HPDE6-E6E7 (cell line): ENCODE data around the gene OGFOD3.

Source experiments
- DNase-seq: peaks from one replicate; pipeline ENCODE4 v3.0.0; 2011; ENCODE audit warnings: missing footprints; ENCODE audit errors: extremely low spot score

OGFOD3 gene

DNA sequence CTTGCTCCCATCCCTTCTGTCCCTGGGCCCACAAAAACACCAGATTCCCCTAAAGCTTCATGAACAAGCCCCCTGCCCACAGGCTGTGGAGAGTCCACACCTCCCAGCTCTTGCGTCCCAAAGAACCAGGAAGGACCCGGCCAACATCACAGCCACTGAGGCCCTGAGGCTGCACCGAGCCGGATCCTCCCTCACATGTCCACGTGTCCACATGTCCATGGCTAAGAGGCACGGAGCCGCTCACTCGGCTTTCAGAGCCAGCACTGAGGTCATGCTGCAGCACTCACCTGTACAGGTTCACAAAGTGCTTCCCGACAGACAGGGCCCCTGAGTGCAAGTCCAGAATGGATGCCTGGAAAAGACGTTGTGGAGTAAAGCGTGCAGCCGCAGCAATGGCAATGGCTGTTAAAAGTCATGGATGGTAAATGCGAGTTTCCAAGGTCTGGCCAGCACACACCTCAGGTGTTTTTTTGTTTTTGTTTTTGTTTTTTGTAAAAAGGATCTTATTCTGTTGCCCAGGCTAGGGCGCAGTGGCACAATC, 12.2 kb downstream of the OGFOD3 start:
- no peak for DNase-seq

DNA sequence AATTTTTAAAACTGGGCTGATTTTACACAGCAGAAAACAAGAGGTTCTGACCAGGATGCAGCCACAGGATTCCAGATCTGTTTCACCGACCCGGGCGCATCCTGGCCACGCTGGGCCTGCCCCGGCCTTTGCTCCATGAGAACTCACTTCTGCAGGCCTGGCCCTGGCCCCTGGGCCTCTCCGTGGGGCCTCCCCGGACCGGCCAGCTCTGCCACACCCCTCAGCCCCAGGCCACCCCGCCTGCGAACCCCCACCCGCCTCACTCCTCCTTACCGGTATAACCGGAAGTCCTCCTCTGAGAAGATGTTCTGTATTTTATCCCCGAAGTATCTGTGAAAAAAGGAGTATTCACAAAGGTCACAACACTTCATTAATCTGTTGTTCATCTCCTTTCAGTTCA, 13.3 kb downstream of the OGFOD3 start:
- DNase-seq, result no peak

DNA sequence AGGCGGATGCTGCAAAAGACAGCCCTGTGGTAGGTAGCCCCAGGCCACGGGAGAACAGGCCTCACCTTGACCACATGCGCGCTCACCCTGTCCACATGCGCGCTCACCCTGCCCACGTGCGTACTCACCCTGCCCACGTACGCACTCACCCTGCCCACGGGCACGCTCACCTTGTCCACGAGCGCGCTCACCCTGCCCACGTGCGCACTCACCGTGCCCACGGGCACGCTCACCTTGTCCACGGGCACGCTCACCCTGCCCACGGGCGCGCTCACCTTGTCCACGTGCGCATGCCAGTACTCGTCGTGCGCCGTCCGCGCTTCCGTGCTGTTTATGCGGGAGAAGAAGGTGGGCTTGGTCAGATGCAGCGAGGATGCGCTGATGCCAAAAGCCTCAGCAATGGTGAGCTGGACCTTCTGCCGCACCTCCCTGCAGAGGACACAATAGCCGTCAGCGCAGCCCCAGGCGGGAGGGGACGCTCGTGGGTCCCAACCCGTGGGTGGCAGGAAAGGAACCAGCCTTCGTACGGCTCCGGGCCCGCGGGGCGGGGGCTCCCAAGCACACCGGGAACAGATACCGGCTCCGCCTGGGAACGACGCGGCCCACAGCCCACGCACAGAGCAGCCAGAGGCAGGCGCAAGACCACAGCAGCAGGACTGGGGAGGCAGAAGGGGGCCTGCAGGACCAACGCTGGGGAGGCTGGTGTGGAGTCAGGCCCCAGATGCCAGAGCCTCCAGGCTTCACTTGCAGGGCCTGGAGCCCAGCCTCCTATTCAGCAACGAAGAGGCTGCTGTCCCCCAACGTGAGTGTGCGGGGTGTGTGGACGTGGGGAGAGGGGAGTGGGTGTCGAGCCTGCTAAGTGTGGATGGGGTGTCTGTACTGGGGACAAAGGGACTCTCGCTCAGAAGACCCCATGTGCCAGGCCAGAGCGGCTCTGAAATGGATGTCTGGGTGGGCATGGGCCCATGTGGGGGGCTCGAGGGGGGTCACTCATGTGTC, 14.4 kb downstream of the OGFOD3 start:
- no peak for DNase-seq

DNA sequence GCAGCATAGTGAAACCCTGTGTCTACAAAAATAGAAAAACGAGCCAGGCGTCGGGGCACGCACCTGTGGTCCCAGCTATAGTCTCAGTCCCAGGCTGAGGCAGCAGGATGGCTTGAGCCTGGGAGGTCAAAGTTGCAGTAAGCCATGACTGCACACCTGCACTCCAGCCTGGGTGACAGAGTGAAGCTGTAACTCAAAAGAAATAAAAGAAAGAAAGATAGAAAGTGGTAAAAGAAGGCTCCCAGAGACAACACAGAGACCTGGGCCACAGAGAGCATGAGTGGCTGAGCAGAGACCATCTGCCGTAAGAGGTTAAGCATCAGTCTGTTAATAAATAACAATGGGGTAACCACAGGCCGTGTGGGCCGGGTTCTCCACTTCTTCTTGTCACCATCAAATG, 15.5 kb downstream of the OGFOD3 start:
- DNase-seq, result no peak

DNA sequence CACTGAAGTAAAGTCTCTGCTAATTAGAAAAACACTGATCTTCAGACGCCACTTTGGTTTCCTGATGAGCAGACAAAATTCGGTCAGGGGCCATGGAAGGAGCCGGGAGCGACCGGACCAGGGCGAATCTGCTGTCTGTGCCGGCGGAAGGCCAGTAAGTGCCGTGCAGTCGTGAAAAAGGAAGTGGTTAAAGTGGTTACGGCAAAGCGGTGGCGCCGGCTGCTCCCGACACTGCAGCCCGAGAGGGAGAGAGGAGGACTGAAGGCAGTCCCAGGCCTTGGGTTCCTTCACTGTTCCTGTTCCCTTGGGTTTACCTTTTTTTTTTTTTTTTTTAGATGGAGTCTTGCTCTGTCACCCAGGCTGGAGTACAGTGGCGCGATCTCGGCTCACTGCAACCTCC, 17.6 kb downstream of the OGFOD3 start:
- no peak for DNase-seq

DNA sequence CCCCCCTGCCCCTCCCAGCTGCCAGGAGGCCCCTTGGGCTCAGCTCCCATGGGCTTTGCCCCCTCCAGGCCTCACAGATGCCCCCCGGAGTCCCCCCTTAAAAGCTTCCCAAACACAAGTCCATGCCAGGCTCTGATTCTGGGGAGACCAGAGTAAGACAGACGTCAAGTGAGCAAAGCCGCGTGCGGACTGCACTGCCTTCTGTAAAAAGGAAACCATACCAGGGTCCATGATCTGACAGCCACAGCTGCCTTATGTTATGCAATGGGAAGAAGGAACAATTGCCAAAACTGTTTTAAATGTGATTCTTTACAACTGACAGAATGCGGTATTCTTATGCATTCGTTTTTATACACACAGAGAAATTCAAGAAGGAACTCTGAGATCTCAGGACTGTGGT, 18.2 kb downstream of the OGFOD3 start:
- DNase-seq, result no peak

DNA sequence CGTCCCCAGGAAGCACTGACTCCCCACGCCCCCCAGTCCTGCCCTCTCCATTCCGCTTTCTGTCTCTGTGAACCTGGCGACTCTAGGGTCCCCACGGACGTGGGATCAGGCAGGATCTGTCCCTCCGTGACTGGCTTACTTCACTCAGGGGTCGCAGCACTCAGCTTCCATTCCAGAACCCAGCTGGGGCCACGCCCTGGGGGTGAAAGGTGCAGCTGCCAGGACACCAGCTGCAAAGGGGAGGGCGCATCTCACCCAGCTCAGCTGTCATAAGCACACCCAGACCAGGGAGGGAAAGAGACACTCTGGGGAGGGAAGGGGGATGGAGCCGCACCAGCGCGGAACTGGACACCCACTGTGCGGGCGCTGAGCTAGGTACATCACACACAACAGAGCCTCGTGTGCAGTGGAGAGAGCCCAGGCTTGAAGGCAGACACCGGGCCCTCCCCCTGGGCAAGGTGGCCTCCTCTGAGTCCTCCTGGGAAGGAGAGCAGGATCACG, 18.7 kb downstream of the OGFOD3 start:
- no peak for DNase-seq

DNA sequence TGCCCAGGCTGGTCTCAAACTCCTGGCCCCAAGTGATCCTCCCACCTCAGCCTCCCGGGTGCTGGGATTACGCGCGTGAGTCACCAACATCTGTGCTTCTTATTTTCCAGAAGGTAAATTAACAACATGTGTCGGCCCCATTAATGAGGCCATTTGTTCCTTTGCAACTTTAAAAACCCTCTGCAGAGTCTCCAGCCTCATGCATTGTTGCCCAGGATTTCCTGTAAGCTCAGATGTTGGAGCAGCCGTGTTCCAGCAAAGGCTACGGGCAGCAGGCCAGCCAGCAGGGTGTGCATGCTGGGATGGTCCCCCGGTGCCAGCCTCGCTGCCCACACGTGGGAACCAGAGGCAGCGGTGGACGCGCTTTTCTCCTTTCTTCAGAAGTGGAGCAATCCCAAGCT, 19.3 kb downstream of the OGFOD3 start:
- no peak for DNase-seq

DNA sequence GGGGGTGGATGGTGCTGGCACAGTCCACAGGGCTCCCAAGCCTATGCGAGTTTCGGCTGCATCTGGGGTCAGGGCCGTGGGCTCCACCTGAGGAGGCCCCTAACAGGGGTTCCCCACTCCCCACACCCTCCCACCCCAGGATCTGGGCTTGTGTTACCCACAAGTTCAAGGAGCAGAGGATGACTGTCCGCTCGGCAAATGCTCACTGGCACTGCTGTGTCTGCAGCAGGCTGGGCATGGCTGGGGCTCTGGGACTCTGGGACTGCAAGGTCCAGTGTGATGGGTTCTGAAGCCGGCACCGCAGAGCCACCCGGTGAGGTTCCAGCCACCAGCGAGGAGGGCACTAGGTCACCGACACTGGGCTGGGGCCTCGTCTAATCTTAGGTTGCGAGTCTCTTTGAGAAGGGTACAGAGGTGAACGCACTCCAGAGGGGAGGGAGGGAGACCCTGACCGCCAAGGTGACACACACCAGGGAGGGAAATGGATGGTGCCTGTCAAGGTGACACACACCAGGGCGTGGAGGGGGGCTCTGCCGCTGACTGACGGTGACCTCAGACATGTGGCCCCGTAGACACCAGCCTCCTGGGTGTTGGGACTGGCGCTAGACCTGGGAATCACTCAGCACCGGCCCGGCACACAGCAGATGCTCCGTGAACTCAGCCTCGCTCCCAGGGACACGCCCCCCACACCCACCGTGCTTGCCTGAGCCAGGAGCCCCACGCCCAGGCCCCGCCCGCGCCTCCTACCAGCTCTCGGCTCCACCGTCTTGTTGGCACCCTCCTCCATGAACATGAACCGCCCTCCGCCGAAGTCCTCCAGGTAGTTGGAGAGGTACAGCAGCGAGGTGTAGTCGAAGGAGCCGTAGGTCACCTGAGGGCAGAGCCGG, 20.7 kb downstream of the OGFOD3 start:
- no peak for DNase-seq

DNA sequence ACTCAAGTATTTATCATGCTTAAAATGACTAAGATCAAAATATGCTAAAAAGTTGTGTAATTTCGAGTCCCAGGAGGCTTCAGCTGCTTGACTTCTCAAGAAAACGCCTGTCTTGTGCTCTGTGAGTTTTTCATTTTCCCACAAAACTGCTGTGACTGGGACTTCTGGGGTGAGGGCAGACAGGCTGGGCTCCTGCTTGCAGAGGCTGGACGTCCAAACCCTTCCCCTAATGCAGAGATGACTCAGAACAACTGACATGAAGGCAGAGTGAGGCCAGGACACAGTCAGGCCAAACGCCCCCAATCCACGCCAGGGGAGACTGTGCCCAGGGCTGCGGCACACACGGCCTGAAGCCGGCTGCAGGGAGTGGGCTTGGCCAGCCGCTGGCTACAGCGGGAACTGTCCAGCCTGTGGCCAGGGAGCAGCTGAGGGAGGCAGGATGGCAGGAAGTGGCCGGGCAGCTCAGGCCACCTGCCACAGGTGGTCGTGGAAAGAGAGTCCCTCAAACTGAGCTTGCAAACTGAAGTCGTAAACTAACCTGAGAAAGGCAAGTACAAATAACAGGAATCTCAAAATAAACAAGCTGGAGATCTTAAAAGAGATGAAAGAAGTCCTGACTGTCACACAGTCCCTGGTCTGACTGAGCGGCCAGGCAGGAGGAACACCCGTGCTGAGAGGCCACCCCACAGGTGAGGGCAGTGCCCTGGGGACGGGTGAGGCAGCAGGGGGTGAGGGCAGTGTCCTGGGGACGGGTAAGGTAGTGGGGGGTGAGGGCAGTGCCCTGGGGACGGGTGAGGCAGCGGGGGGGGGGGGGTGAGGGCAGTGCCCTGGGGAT, 21.6 kb downstream of the OGFOD3 start:
- DNase-seq, result no peak

DNA sequence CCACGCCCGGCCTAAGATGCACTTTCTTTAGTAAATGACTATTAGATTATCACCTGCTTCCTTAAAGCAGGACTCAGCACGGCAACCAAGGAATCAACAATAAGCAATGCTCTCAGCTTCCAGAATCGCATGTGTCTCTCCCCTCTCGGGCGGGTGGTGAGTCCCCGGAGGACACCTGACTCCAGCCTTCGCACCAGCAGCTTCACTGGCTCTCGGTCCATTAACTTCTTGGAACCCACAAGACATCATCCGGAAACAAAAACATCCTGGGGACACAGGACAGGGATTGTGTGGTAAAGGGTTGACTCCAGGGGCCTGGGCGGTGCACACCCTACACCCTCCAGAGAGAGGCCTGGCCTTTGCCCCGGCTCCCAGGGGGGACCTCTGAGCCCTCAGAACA, 24.1 kb downstream of the OGFOD3 start:
- no peak for DNase-seq

DNA sequence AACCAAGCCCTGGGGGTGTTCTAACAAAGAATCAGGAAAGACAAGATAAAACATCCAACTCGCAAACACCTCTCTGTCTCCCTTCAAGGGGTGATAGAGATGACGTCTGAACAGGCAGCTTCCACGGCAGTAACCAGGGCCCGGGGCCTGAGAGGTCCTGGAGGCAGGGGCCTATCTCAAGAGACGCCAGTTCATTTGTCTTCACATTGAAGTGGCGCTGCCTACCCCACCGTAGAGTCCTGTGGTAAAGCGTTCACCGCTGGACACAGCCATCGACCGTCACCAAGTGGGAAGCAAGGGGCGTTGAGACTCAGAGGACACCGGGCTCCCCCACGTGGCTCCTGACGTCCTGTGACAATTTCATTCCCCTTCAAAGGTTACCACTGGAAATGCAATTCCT, 25.4 kb downstream of the OGFOD3 start:
- DNase-seq, result no peak

DNA sequence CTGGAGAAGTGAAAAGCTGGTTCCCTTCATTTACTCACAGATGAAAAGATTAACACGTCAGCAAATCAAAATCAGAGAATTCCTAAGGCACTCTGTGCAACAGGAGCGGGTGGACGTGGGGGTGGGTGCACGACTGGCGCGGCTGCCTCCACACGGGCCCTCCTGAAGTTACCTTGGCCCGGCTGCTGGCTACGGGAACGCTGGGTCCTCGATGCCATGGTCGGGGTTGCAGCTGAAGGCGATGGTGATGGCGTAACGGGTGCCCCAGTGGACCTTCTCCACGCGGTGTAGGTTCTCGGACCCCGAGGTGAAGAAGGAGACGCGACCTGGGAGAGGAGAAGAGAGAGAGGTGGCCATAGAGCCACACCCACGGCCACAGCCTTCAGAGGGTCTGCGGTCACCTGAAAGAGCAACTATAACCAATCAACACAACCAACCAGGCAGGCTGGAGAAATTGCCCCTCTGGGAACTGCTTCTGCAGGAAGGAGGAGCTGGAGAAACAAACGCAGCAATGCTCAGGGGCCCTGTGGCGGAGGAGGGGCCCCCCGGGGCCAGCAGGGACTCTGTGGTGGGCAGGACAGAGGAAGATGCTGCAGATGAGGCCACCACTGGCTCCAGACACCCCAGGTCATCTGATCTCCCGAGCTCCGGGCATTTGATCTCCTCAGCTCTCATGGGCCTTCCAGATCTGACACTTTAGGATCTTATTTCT, 26.0 kb downstream of the OGFOD3 start:
- DNase-seq, result no peak

DNA sequence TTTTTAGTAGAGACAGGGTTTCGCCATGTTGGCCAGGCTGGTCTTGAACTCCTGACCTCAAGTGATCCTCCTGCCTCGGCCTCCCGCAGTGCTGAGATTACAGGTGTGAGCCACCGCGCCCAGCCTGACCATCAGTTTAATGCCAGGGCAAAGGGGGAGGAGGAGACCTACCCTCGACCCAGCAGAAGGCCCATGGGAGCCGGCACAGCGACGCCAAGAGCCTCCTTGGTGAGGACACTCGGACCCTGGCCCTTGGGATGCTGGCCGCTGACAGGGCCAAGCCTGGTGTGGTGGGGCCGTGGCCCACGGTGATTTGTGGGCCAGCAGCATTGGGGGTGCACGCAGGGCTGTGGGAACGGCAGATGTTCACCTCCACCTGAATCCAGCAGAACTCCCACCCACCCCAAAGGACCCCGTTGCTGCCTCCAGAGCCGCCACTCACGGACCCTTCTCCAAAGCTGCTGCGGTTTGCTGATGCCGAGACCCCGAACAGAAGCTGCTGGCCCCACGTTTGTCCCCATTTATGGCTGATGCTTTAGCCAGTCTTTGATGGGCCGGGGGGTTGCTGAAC, 26.8 kb downstream of the OGFOD3 start:
- no peak for DNase-seq

DNA sequence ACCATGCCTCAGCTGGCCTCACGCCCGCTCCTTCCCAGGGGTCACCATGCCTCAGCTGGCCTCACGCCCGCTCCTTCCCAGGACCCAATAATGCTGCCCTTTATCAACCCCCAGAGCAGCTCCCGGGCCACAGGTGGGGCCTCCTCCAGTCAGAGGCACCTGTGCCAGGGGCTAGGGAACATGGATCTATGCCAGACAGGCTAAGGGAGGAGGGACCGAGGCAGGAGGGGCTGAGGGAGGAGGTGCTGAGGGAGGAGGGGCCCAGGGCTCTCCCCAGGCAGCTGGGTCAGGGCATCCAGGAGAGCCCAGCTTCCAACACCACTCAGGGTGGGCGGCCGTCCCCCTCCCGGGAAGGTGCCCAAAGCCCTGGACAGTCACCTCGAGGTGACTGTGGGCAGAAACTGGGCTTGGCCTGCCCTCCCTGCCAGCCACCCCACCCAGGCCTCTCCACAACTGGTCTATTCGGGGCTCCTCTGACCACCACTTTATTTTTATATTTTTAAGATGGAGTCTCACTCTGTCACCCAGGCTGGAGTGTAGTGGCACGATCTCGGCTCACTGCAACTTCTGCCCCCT, 27.4 kb downstream of the OGFOD3 start:
- DNase-seq, result no peak

DNA sequence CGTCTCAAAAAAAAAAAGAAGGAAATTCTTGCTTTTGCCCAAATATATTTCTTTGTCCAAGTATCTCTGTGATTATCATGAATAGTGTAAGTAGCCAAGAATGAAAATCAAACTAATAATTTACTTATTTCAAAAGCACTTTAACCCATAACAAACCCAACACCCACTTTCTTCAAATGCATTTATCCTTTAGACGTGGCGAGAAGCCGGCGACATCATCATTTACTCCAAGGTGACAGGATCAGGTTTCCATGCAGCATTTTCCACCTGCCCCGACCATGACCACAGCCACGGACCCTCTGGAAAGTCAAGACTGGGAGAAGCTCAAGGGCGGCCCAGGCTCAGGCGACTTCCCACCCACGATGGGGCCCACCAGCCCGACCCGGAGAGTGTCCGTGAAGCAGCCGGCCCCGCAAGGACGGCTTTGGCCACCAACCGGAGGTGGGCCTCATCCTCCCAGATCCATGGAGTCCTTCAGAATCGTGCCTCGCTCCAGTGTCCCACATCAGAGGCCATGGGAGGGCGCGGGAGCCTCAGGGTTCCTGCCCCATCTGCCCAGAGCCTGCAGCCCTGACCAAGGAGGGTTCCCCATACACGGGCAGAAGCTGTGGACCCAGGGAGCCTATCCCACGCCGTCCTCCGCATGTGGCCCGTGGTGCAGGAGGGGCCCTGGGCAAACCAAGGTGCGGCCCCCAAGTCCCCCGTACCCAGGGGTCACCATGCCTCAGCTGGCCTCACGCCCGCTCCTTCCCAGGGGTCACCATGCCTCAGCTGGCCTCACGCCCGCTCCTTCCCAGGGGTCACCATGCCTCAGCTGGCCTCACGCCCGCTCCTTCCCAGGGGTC, 28.1 kb downstream of the OGFOD3 start:
- no peak for DNase-seq

DNA sequence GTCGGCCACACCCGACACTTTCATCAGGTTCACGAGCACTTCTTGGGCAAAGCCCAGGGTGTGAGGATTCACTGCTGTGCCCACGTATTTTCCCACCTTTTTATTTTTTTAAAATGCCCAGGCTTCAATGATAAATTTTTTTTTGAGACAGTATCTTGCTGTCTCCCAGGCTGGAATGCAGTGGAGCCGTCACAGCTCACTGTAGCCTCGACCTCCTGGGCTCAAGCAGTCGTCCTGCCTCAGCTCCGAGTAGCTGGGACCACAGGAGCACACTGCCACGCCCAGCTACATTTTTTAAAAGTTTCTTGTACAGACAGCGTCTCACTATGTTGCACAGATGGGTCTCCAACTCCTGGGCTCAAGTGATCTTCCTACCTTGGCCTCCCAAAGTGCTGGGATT, 29.0 kb downstream of the OGFOD3 start:
- no peak for DNase-seq

DNA sequence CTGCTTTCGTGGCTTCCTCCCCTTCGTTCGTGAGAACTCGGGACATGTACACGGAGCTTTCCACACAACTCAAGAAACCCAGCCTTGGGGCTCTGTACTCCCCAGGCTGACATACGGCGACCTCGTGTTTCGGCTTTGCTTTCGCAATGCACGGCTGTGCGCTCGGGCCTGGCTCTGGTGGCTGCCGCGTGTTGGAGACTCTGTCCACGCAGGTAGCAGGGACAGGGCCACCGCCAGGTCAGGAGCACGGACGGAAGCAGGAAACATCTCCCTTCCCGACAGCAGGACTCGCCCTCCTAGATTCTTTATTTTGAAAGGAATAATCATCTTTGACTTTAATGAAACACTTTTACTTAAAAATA, 29.5 kb downstream of the OGFOD3 start:
- DNase-seq, result no peak
